ENCODE data around the gene ZNF462.

The ZNF462 gene

DNA sequence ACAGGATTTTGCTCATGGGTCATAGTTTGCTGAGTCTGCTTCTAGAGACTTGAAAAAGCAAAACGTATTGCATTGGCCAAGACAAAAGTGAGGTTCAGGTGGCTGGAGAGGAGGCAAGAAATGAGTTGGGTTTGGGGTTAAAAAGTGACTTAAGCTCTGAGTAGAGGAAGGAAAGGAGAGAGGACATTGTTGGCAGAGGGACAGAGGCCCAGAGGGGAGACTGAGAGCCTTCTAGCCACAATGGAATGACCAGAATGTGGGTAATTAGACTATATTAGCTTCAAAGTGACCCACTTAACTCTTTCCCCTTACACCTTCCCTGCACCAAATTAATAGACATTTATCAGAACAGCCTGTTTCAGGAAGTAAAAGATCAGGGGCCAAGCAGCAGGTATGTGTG is 188.4 kb downstream of the ZNF462 start:
- no peak for TF ChIP-seq EP300 (IDR thresholded peaks at IDR 0.05; ENCODE audit: borderline replicate concordance)
- TF ChIP-seq USF1 (IDR thresholded peaks at IDR 0.05), result no peak
- no peak for TF ChIP-seq YY1 (IDR thresholded peaks at IDR 0.05; ENCODE audit: low read depth)
- TF ChIP-seq EGR1 (IDR thresholded peaks at IDR 0.05), result no peak
- no peak for TF ChIP-seq FOXM1 (IDR thresholded peaks at IDR 0.05; ENCODE audit: borderline replicate concordance, low read depth)
- no peak for TF ChIP-seq TEAD4 (IDR thresholded peaks at IDR 0.05)
- no peak for TF ChIP-seq CEBPB (IDR thresholded peaks at IDR 0.05)
- TF ChIP-seq NFIC (IDR thresholded peaks at IDR 0.05), result no peak
- no peak for TF ChIP-seq ZBTB7A (IDR thresholded peaks at IDR 0.05; ENCODE audit: low read depth)
- no peak for TF ChIP-seq TAF1 (IDR thresholded peaks at IDR 0.05; ENCODE audit: low read depth)
- no peak for TF ChIP-seq MAX (IDR thresholded peaks at IDR 0.05)
- TF ChIP-seq, protein P1, sequence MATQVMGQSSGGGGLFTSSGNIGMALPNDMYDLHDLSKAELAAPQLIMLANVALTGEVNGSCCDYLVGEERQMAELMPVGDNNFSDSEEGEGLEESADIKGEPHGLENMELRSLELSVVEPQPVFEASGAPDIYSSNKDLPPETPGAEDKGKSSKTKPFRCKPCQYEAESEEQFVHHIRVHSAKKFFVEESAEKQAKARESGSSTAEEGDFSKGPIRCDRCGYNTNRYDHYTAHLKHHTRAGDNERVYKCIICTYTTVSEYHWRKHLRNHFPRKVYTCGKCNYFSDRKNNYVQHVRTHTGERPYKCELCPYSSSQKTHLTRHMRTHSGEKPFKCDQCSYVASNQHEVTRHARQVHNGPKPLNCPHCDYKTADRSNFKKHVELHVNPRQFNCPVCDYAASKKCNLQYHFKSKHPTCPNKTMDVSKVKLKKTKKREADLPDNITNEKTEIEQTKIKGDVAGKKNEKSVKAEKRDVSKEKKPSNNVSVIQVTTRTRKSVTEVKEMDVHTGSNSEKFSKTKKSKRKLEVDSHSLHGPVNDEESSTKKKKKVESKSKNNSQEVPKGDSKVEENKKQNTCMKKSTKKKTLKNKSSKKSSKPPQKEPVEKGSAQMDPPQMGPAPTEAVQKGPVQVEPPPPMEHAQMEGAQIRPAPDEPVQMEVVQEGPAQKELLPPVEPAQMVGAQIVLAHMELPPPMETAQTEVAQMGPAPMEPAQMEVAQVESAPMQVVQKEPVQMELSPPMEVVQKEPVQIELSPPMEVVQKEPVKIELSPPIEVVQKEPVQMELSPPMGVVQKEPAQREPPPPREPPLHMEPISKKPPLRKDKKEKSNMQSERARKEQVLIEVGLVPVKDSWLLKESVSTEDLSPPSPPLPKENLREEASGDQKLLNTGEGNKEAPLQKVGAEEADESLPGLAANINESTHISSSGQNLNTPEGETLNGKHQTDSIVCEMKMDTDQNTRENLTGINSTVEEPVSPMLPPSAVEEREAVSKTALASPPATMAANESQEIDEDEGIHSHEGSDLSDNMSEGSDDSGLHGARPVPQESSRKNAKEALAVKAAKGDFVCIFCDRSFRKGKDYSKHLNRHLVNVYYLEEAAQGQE (IDR thresholded peaks at IDR 0.05; ENCODE audit: low read depth), result no peak
- TF ChIP-seq TCF12 (IDR thresholded peaks at IDR 0.05; ENCODE audit: low read depth), result no peak
- TF ChIP-seq RAD21 (IDR thresholded peaks at IDR 0.05; ENCODE audit: low read depth), result no peak

DNA sequence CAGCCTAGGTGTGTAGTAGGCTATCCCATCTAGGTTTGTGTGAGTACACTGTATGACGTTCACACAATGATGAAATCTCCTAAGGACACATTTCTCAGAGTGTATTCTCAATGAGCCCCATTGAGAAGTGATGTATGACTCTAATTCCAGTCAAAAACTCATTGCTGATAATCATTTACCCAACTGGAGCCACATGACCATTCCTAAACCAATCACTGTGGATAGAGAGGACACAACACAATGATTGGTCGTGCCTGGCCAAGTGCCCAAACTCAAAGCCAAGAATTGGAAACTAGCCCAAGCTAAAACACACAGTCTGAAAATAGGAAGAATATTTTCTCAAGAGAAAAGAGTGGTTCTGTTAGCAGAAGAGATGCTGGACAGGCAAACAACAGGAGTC is 191.2 kb downstream of the ZNF462 start:
- TF ChIP-seq CREB1 (IDR thresholded peaks at IDR 0.05; ENCODE audit: low read depth) (no peak), TEAD4 (IDR thresholded peaks at IDR 0.05) (no peak), NFIC (IDR thresholded peaks at IDR 0.05) (no peak), TAF1 (IDR thresholded peaks at IDR 0.05; ENCODE audit: low read depth) (no peak), EP300 (IDR thresholded peaks at IDR 0.05; ENCODE audit: borderline replicate concordance) (no peak), YY1 (IDR thresholded peaks at IDR 0.05; ENCODE audit: low read depth) (no peak), MAX (IDR thresholded peaks at IDR 0.05) (no peak), FOXM1 (IDR thresholded peaks at IDR 0.05; ENCODE audit: borderline replicate concordance, low read depth) (no peak), ZBTB7A (IDR thresholded peaks at IDR 0.05; ENCODE audit: low read depth) (no peak), USF1 (IDR thresholded peaks at IDR 0.05) (no peak), TCF12 (IDR thresholded peaks at IDR 0.05; ENCODE audit: low read depth) (no peak), EGR1 (IDR thresholded peaks at IDR 0.05) (no peak), CEBPB (IDR thresholded peaks at IDR 0.05) (no peak), RAD21 (IDR thresholded peaks at IDR 0.05; ENCODE audit: low read depth) (no peak)
- TF ChIP-seq, protein P1 (IDR thresholded peaks at IDR 0.05; ENCODE audit: low read depth), result no peak

DNA sequence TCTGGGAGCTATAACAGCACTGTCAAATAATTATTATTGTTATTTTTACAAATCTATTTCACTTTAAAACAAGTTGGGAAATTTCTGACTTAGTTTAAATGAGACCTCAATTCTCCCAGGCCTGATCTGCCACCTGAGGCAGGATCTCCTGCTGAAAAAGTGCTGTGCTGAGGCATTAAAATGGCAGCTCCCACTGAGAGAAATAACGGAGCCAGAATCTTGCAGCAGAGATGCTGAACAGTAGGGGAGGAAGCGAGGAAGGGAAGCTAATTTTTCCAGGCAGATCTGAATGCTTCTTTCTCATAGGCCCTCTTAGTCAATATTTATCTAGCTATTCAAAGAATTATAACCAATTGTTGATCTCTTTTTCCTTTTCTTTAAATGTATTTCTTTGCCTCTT is 196.3 kb downstream of the ZNF462 start:
- TF ChIP-seq YY1 (IDR thresholded peaks at IDR 0.05; ENCODE audit: low read depth) (no peak), CEBPB (IDR thresholded peaks at IDR 0.05) (no peak), USF1 (IDR thresholded peaks at IDR 0.05) (no peak), EGR1 (IDR thresholded peaks at IDR 0.05) (no peak), EP300 (IDR thresholded peaks at IDR 0.05; ENCODE audit: borderline replicate concordance) (no peak), RAD21 (IDR thresholded peaks at IDR 0.05; ENCODE audit: low read depth) (no peak), CREB1 (IDR thresholded peaks at IDR 0.05; ENCODE audit: low read depth) (no peak), ZBTB7A (IDR thresholded peaks at IDR 0.05; ENCODE audit: low read depth) (no peak), MAX (IDR thresholded peaks at IDR 0.05) (no peak), FOXM1 (IDR thresholded peaks at IDR 0.05; ENCODE audit: borderline replicate concordance, low read depth) (no peak), TEAD4 (IDR thresholded peaks at IDR 0.05) (no peak), TCF12 (IDR thresholded peaks at IDR 0.05; ENCODE audit: low read depth) (no peak), TAF1 (IDR thresholded peaks at IDR 0.05; ENCODE audit: low read depth) (no peak), NFIC (IDR thresholded peaks at IDR 0.05) (no peak)
- TF ChIP-seq, protein P1 (IDR thresholded peaks at IDR 0.05; ENCODE audit: low read depth), result no peak

All from Ishikawa (cell line).